ENCODE data around the gene IPO5.
"Not testable (repeated sequence)": the region's sequence is repeated elsewhere in the genome, so short reads cannot be mapped to it uniquely, and the experiment has no call there.

The IPO5 gene

DNA sequence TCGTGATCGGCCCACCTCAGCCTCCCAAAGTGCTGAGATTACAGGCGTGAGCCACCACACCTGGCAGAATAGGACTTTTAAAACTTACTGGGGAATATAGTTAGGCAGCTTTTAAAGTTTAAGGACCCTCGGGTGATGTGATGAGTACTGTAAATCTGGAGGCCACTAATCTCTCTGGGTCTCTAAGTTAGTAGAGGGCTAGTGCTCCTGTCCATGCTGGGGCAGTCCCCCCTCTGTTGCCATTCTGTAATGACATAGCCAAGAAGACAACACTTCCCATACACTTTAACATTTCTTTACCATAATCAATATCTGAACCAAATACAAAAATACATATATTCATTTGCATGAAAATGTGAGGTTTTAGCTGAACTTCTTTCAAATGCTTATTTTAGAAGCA lies 65.7 kb downstream of the IPO5 start:
- DNase-seq = no peak

DNA sequence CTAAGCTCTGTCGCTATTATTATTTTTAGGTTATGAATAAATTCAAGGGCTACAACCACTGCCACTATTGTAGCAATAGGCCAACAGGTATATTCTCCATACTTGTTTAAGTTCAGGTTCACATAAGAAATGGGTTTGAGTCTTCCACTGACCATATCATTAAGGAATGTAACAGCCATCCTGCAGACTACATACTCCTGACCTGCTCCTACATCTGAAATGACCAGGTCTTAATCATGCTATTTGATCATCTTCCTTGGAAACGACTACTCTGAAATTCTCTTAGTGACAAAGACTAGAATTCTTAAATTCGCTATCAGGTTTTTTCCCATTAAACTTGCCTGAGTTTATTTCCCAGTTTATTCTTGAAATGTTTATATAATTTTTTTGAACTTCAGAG lies 66.8 kb downstream of the IPO5 start:
- DNase-seq = no peak

DNA sequence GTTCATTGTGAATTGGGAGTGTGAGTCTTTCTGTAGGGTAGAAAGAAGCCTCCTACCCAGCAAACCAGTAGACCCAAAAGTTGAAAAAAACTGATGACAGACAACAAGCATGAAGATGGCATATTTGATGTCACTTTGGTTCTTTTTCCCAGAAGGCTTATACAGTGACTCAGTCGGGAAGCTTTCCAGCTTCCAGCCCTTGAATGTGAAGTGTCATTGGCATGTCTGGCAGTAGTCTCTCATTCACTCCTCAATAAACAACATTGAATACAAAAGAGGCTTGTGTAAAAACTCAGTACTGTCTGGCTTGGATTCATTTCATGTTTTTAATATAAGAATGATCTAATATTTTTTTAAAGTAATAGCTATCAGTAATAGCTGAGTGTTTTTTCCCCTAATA lies 68.7 kb downstream of the IPO5 start:
- DNase-seq = no peak

DNA sequence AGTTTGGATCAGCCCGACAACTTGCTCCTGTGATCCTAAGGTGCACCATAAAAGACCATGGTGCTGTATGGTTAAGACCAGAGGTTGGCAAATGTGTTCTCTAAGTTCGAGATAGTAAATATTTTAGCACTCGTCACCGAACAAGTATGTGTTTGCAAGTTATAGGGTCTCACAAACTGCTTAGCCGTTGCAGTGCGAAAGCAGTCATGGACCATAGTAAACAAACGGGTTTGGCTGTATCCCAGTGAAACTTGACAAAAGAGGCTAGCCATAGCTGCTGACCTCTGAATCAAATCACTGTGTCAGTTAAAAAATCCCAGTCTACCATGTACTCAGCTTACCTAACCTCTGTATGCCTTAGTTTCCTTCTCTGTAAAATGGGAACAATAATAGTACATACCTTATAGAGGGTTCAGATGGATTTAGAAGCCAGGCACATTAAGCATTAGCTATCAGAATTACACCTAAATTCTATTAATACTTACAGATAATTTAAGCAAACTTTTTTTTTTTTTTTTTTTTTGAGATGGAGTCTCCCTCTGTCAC lies 72.1 kb downstream of the IPO5 start:
- DNase-seq = no peak

DNA sequence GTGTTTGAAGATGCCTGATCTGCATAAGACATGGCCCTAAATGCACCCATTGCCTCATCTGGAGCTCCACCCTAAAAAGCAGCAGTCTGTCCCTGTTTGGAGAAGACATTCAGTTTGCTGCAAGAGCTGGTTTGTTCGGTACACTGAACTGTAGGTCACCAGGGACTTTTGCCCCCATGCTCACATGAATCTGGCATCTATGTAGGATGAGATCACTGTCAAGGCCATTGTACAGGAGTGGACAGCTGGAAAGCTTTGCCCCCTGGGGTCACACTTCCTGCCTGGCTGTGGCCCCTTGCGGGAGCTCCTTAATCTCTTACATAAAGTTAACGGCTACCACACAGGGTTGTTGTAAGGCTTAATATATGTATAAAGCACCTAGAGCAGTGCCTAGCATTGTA lies 73.0 kb downstream of the IPO5 start:
- no peak for DNase-seq

DNA sequence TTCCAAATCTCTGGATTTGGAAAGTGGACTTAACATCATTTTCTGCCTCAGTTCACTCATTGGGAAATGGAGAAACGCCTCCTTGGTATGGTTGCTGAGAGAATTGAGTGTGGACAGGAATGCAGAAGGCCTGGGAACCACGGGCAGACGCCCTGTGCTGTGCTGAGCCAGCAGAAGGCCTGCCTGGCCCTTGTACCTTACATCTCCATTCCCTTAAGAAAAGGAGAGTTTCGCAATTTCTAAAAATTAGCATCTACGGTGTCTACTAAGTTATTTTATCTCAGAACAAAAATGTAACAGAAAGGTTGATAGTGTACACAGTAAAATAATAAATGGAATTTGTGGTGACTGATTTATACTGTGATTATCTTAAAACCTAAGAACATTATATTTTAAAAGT lies 78.7 kb downstream of the IPO5 start:
- no peak for DNase-seq

DNA sequence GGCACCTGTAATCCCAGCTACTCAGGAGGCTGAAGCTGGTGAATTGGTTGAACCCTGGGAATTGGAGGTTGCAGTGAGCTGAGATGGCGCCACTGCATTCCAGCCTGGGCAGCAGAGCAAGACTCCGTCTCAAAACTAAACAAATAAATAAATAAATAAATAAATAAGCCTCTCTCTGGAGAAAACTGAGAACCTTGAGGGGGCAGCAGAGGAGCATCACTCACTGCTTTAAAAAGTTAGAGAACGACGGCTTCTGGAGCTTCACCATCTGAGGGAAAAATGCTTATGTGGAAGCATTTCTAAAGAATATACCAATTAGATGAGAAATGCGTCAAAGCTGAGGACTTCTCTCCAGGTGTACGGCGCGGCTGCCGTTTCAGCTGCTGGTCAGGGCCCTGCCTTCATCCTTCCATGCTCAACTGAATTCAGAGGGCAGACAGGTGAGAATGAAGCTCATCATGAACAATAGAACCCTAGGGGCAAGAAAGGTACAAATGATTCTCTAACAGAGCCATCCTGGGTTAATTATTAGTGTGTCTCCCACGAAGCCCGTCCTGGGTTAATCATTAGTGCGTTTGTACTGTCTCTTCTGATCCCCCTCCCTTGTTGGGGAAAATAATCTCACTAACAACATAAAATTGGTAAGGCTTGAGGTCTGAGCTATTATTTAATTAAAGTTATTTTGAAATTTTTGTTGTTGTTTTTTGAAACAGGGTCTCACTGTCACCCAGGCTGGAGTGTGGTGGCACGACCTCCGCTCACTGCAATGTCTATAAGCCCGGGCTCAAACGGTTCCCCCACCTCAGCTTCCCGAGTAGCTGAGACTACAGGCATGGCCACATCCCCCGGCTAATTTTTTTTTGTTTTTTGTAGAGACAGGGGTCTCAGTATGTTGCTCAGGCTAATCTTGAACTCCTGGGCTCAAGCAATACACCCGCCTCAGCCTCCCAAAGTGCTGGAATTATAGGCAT lies 80.1 kb downstream of the IPO5 start:
- DNase-seq = no peak

DNA sequence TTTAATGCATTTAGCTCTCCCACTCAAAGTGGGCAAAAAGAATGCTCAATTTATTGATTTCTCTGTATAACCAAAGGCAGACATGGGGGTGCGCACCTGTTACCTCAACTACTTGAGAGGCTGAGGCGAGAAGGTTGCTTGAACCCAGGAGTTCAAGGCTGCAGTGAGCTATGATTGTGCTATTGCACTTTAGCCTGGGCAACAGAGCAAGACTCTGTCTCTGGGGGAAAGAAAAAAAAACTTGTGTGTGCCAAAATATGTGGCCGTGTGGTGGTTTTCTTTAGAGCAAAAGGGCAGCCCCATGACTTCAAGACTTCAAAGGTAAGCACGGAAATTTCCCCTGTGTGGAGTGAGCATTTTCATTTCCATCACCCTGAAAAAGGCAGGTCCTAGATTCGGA lies 81.9 kb downstream of the IPO5 start:
- DNase-seq = no peak

DNA sequence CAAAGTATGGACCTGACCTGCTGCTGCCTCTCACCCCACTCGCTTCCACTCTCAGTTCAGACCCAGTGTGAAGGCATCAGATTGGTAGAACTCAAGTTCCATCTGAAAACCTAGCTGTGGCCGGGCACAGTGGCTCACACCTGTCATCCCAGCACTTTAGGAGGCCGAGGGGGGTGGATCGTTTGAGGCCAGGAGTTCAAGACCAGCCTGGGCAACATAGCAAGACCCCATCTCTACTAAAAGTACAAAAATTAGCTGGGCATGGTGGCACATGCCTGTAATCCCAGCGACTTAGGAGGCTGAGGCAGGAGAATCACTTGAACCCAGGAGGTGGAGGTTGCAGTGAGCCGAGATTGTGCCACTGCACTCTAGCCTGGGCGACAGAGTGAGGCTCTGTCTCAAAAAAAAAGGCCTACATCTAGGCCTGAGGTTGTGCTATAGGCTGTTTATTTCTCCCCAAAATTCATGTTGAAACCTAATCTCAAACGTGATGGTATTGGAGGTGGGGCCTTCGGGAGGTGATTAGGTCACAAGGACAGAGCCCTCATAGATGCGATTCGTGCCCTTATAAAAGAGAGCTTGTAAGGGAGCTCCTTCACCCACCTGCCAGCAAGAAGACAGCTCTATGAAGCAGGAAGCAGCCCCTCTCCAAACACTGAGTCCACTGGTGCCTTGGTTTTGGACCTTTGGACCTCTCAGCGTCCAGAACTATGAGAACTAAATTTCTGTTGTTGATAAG lies 83.3 kb downstream of the IPO5 start:
- not testable (repeated sequence) for DNase-seq

DNA sequence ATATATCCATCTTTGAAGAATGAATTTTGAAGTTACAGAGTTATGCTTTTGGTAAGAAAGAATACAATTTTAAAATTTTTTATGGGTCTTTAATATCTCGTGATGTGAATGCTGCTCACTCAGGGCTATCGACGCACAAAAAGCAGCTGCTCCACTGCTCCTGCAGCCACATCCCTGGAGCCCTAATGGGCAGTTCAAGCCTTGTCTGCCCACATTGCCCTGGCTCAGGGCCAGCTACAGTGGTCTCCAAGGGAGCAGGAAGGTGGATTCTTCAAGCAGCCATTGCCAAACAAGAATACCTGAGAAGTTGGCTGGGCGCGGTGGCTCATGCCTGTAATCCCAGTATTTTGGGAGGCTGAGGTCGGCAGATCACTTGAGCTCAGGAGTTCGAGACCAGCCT lies 85.8 kb downstream of the IPO5 start:
- DNase-seq = no peak

DNA sequence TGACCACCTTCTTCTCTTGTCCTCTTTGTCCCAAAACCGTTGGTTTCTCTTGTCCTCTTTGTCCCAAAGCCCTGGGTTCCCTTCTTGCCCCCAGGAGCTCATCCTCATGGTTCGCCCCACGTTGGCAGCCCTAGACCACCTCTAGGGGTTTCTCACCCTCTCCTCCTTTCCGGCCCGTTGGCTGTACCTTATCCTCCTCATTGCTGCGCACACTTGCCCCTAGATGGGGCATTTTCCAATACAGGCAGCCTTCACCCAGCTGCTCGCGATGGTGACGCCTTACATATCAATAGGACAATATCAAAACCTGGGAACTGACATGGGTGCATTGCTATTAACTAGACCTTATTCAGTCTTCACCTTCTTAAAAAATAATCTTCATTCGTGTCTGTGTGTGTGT lies 86.5 kb downstream of the IPO5 start:
- no peak for DNase-seq

DNA sequence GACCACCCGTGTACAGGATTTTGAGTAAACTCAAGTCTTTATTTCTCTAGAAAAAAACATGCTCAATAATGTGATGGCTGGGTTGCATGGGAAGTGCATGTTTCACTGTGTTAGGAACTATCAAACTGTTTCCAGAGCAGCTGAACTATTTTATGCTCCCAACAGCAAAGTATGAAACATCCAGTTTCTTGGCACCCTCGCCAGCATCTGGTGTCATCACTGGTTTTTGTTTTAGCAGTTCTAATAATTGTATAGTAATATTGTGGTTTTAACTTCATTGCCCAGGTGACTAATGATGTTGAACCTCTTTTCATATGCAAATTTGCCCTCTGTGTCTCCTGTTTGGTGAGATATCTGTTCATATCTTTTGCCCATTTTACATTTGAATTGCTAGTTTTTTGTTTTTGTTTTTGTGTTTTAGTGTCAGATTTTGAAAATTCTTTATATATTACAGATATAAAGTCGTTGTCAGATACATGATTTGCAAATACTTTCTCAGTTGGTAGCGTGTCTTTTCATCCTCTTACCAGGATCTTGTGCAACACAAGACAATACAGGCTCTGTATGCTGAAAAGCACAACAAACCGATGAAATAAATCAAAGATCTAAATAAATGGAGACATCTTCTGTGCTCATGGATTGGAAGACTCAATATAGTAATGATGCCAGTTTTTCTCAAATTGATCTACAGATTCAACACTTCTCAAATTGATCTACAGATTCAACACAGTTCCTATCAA lies 87.8 kb downstream of the IPO5 start:
- DNase-seq = no peak

DNA sequence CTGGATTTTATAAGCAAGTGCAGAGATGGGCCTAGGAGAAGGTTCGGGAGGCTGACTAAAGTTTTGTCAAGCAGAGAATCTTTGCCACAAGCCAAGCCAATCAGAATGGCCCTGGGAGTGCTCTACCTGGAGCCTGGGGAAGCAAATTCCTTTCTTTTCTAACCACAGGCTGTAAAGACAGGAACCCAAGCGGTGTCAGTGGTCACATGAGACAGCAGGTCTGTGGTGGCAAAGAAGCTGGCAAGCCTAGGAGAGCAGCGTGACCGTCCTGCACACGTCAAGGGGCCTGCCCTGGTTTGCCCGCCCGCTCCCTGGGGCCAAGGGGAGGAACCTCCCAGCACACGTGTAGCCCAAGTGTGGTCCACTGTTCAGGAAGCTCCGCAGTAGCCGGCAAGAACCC lies 90.8 kb downstream of the IPO5 start:
- no peak for DNase-seq

DNA sequence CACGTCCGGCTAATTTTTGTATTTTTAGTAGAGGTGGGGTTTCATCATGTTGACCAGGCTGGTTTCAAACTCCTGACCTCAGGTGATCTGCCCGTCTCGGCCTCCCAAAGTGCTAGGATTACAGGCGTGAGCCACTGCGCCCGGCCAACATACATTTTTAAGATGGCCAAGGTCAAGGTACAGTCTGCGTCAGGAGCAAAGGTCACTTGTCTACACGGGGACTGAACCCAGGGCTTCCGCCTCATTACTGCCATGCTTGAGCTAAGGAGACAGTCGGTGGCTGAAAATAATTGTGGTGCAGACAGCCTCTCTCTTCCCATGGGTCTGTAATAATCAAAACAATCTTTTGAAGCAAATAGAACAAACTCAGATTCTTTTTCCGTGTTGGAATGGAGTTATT lies 94.3 kb downstream of the IPO5 start:
- not testable (repeated sequence) for DNase-seq

DNA sequence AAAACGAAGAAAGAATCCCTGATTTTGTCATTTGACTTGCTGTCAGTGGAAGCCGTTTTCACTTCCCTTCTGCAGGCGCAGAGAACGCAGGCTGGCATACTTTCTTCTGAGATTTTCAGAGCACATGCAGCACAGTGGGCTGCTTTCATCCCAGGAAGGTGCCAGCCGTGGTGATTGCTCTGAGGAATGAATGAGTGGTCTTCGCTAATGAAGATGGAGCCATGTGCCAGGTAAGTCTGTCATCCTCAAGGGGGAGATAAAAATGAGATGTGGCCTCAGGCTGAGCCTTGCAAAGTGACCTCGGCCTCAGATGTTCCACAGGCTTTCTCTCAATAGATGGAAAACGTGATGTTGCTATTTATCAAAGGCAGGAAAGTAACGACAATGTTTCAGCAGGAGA lies 94.8 kb downstream of the IPO5 start:
- no peak for DNase-seq

DNA sequence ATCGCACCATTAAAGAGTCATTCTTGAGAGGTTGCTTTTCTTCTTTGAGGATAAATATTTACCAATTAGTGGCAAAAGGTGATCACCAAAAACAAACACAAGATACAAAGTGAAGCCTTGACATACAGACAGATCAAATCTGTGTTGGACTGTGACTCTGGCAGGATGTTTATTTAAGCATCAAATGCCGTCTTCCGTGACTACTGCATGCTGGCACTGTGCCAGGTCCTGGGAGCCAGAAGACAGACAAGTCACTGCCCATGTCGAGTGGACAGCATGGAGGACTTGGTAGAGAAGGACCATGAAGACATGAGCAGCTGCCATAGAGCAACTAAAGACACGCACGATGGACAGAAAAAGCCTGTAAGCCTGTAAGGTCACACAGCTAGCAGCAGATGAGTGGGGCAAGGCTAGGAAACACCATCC lies 96.6 kb downstream of the IPO5 start:
- DNase-seq = no peak

DNA sequence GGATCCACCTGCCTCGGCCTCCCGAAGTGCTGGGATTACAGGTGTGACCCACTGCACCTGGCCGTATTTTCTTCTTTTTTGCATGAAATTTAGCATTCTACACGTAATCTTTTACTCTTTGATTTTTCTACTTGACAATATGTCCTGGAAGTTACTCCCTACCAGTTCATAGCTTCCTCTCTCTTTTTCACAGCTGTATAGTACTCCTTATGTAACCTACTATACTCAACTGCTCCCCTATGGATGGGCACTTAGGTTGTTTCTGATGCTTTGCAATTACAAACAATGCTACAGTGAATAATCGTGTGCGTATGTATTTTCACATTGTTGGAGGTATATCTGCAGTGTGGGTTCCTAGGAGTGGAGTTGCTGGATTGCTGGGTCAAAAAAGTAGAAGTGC lies 98.9 kb downstream of the IPO5 start:
- DNase-seq = no peak

DNA sequence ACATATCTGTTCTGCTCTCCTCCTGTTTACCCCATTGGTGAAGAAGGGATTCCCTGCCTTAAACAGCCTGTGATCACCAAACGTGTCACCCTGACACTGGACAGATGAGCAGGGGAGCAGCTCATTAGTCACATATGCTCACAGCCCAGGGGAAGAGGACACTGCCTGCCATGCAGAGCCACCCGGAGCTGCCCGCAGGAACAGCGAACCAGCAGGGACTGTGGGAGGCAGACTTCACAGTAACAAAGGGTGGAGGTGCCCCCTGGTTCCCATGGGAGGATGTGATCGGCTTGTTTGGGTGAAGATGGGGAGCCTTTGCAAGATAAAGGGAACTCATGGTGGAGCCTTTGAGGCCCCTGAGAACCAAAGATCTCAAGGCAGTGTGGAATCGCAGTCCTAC lies 100.8 kb downstream of the IPO5 start:
- DNase-seq = no peak

DNA sequence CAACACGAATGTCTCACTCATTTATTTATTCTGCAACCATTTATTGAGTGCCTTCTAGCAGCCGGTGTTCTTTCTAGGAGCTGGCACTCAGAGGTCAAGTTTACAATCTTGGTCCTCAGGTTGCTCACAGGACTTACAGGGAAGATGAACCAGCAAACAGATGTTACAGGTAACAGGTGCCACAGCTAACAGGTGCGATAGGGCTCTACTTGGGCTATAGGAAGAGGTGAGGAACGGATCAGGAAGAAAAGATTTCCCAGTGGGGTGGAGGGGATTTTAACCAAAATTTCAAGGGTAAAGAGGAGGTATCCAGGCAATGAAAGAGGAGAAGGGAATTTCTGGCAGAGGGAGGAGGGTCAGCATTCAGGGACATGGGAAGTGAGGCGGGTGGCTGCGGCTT lies 102.1 kb downstream of the IPO5 start:
- no peak for DNase-seq

DNA sequence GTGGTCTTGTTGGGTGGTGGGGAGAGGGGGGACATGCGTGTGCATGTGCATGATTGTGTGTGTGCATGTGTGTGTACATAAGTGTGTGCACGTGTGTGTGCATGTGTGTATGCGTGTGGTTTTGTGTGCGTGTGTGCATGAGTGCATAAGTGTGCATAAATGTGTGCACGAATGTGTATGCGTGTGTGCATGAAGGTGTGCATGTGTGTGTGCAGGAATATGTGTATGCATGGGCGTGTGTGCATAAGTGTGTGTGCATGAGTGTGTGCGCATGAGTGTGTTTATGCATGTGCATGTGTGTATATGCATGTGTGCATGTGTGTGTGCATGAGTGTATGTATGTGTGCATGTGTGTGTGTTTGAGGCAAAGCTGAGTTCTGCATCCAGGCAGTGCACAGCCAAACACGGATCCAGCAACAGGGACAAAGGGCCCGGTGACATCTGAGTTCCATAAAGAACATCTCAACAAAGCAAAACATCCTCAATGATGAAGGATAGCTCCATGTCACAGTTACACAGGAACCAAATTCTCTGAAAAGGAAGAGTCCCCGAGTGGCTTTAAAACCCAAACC lies 103.5 kb downstream of the IPO5 start:
- no peak for DNase-seq

DNA sequence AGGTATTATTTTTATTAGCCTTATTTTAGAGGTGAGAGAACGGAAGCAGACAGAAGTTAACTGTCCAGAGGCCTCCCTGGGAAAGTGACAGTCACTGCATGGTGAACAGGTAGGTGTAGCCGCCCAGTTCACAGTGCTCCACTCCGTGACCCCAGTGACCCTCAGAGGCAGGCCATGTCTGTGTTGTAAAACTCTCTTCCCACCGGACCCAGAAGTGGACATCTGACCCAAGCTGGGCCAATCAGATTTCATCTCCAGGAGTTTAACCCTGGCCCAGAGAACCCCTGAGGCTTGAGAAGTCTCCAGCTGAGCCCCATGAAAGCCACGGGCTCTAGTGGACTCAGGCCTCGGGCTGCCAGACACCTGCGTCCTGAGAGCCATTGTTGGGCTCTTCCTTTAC lies 105.8 kb downstream of the IPO5 start:
- no peak for DNase-seq

DNA sequence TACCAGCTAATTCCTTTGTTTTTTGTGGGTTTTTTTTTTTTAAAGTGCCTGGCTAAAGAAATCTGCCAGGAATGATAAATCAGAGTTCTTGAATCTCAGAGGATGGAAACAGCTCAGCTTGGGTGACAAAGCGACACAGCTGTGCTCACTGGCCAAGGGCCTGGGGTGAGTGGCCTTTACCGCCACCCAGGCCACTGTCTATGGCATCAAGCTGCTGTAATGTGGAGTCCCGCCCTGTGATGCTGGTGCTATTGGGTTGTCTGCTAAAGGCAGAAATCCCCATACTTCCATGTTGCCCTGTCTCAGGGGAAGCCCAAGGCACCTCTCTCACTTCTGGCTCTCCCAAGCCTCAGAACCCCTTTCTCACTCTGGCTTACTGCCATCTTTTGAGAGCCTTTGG lies 106.8 kb downstream of the IPO5 start:
- DNase-seq = no peak

DNA sequence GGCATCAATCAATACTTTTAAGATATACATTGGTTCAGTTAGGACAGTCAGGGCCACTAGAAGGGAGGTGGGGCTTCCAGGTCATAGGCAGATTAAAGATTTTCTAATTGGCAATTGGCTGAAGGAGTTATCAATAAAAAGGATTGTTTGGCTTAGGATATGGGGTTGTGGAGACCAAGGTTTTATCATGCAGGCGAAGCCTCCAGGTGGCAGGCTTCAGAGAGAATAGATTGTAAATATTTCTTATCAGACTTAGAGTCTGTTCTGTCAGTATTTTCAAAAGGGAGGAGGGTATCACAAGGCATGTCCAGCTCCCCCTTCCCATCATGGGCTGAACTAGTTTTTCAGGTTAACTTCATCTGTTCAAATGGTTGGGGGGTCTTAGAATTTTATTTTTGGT lies 112.0 kb downstream of the IPO5 start:
- no peak for DNase-seq
